Measurements from ENCODE around the gene FLYWCH1. TPM values are rescaled to one million over a fixed set of nuclear protein-coding genes. Genes with fewer than 3 reads are reported as not detected.
"Not testable (repeated sequence)": the region's sequence is repeated elsewhere in the genome, so short reads cannot be mapped to it uniquely, and the experiment has no call there.

Gene FLYWCH1
- total RNA-seq, 4 donors from 2014 or later: 33.8 to 61.6 (median 46.8) TPM

DNA sequence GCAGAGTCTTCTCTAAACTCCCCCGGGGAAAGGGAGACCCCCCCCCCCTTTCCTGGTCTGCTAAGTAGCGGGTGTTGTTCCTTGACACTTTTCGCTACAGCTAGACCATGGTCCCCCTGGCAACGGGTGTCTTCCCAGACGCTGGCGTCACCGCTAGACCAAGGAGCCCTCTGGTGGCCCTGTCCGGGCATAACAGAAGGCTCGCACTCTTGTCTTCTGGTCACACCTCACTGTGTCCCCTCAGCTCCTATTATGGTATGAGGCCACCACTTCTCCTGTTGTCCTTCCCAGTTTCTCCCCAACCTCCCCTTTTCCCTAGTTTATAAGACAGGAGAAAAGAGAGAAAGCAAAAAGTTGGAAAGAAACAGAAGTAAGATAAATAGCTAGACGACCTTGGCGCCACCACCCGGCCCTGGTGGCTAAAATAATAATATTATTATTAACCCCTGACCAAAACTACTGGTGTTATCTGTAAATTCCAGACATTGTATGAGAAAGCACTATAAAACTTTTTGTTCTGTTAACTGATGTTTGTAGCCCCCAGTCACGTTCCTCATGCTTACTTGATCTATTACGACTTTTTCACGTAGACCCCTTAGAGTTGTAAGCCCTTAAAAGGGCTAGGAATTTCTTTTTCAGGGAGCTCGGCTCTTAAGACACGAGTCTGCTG, 4.5 kb upstream of the FLYWCH1 start:
- H3K27me3 ChIP-seq; intact Hi-C loops (cut with DNase I); H3K9me3 ChIP-seq; DNase-seq (ENCODE audit: extremely low spot score); H3K36me3 ChIP-seq: not testable (repeated sequence)
- WGBS: 22% methylated on average over 11 of the region's 17 CpGs
- H3K4me3 ChIP-seq: peak overlapping the region in 1 of 4 donors; percentile 16
- H3K27ac ChIP-seq (replicated peaks in 1 of 4): peak overlapping the region; percentile 34 to 96 (median 76)
- TF ChIP-seq POLR2AphosphoS5 (IDR thresholded peaks at IDR 0.05): peak in 1 of 2 donors; percentile 12
- TF ChIP-seq, protein P1, sequence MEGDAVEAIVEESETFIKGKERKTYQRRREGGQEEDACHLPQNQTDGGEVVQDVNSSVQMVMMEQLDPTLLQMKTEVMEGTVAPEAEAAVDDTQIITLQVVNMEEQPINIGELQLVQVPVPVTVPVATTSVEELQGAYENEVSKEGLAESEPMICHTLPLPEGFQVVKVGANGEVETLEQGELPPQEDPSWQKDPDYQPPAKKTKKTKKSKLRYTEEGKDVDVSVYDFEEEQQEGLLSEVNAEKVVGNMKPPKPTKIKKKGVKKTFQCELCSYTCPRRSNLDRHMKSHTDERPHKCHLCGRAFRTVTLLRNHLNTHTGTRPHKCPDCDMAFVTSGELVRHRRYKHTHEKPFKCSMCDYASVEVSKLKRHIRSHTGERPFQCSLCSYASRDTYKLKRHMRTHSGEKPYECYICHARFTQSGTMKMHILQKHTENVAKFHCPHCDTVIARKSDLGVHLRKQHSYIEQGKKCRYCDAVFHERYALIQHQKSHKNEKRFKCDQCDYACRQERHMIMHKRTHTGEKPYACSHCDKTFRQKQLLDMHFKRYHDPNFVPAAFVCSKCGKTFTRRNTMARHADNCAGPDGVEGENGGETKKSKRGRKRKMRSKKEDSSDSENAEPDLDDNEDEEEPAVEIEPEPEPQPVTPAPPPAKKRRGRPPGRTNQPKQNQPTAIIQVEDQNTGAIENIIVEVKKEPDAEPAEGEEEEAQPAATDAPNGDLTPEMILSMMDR (IDR thresholded peaks at IDR 0.05): peak; percentile 43 to 88 (median 55)
- peaks cover 16 to 39% (median 33%) of the 10 kb centered on the region in 4 donors for H3K4me1 ChIP-seq

GRCh38 chr16:2910441-2910969, 1.2 kb upstream of the FLYWCH1 start:
- Histone ChIP-seq H3K9me3 (no peaks in the 10 kb centered on the region), H3K27me3 (no peaks in the 10 kb centered on the region), H3K36me3 (peaks cover 0 to 18% (median 16%) of the 10 kb centered on the region in 4 donors), H3K4me1 (peaks cover 18 to 43% (median 38%) of the 10 kb centered on the region in 4 donors), H3K27ac (replicated peaks in 1 of 4) (no peak overlapping the region), H3K4me3 (no peak overlapping the region)
- intact Hi-C loops (cut with DNase I): no loop called here
- no peak for DNase-seq (ENCODE audit: extremely low spot score)
- TF ChIP-seq EP300 (IDR thresholded peaks at IDR 0.05) (no peak), POLR2A (IDR thresholded peaks at IDR 0.05; ENCODE audit: low read depth) (no peak), POLR2AphosphoS5 (IDR thresholded peaks at IDR 0.05) (no peak)
- TF ChIP-seq, protein P1 (IDR thresholded peaks at IDR 0.05): no peak
- 66% methylated on average over 5 of the region's 5 CpGs for WGBS

DNA sequence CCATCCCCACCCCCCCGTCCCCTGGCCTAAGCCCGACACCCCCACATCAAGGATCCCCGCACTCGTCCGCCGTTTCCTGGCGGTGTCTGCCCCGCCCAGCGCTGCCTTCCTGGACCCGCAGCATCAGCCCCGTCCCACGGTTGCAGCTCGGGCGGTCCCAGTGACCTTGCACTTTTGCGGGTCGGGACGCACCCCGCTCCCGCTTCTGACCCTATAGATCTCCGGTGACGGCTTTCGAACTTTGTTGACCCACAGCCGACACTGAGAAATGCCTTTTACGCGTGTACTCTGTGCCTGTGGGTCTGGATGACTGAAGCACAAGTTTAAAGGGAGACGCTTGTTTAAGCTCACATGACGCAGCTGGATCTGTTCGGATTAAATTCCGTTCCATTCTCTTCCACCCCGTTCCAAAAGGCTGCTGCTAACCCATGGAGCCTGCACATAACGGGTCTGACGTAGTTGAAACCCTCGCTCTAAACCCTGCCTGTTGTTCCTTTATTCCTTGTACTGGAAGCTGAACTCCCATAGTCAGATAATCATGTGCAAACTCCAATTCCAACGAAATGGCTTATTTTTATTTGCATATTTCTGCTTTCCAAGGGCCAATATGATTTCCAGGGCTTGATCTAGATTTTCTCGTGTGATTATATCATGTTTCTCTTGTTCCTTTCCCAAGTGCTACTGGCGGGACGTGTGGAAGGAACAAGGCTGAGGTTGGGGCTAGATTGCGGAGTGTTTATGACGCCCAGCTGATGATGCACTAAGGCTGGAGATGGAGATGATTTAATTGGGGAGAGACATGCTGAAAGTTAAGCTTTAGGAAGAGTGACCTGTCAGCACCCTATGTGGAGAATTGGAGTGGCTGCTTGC, 834 bp downstream of the FLYWCH1 start:
- no peaks in the 10 kb centered on the region for H3K27me3 ChIP-seq
- WGBS: 5% methylated on average over 34 of the region's 39 CpGs
- DNase-seq (ENCODE audit: extremely low spot score): no peak
- intact Hi-C loops (cut with DNase I): no loop called here
- H3K9me3 ChIP-seq: no peaks in the 10 kb centered on the region
- no peak for TF ChIP-seq EP300 (IDR thresholded peaks at IDR 0.05)
- peak; percentile 49 to 74 for TF ChIP-seq POLR2AphosphoS5 (IDR thresholded peaks at IDR 0.05)
- TF ChIP-seq POLR2A (IDR thresholded peaks at IDR 0.05; ENCODE audit: low read depth): no peak
- TF ChIP-seq, protein P1 (IDR thresholded peaks at IDR 0.05): no peak
- H3K4me3 ChIP-seq: peak overlapping the region; percentile 79 to 98 (median 88)
- peaks cover 9 to 28% (median 23%) of the 10 kb centered on the region in 4 donors for H3K4me1 ChIP-seq
- peaks cover 5 to 36% (median 30%) of the 10 kb centered on the region in 4 donors for H3K36me3 ChIP-seq
- H3K27ac ChIP-seq (replicated peaks in 1 of 4): peak overlapping the region; percentile 93 to 98 (median 96)

GRCh38 chr16:2913603-2914002, 1.9 kb downstream of the FLYWCH1 start:
- intact Hi-C loops (cut with DNase I): no loop called here
- no peaks in the 10 kb centered on the region for H3K9me3 ChIP-seq
- no peaks in the 10 kb centered on the region for H3K27me3 ChIP-seq
- H3K4me3 ChIP-seq: peak overlapping the region in 1 of 4 donors; percentile 86
- DNase-seq (ENCODE audit: extremely low spot score): no peak
- H3K27ac ChIP-seq (replicated peaks in 1 of 4): peak overlapping the region in 2 of 4 donors; percentile 93 to 96
- peaks cover 5 to 46% (median 33%) of the 10 kb centered on the region in 4 donors for H3K36me3 ChIP-seq
- 92% methylated on average over 7 of the region's 7 CpGs for WGBS
- peaks cover 9 to 26% (median 21%) of the 10 kb centered on the region in 4 donors for H3K4me1 ChIP-seq
- TF ChIP-seq POLR2A (IDR thresholded peaks at IDR 0.05; ENCODE audit: low read depth) (no peak), POLR2AphosphoS5 (IDR thresholded peaks at IDR 0.05) (no peak), EP300 (IDR thresholded peaks at IDR 0.05) (no peak)
- TF ChIP-seq, protein P1 (IDR thresholded peaks at IDR 0.05): no peak
